GM10248 (cell line): ENCODE measurements around the gene DOCK1.

Source experiments
- CTCF ChIA-PET: fragments of 300-600 bp; sonication (Branson Sonifier 250); formaldehyde crosslinking; extraction: SDS; loops from one replicate; lab custom pipeline; 2021; ENCODE audit warnings: antibody characterized with exemption; lab: Yijun Ruan, JAX
- POLR2A ChIA-PET: fragments of 350-650 bp; sonication (Branson Sonifier 250); formaldehyde crosslinking; extraction: SDS; loops from one replicate; lab custom pipeline; 2020; ENCODE audit warnings: antibody characterized with exemption; lab: Yijun Ruan, JAX
- DNase-seq: peaks from one replicate; pipeline ENCODE4 v3.0.0; 2012; ENCODE audit errors: extremely low spot score
- CTCF ChIP-seq: IDR thresholded peaks from 2 replicates; pipeline ENCODE4 v1.5.1; 2012; ENCODE audit warnings: mild to moderate bottlenecking, low read depth; ENCODE audit errors: extremely low read depth, missing control alignments, control extremely low read depth

The DOCK1 gene

GRCh38 chr10:126904818-126905701, at the start of gene DOCK1:
Gene DOCK1 (plus strand): TSS chr10:126905428. CDS start chr10:126905518, 90 bp downstream.
- CTCF ChIA-PET, result no interaction called here
- no peak for TF ChIP-seq CTCF
- POLR2A ChIA-PET, result no interaction called here
- DNase-seq, result no peak

GRCh38 chr10:126857178-126857806, 47.9 kb upstream of the DOCK1 start:
- TF ChIP-seq CTCF, result no peak
- CTCF ChIA-PET, result no interaction called here
- no peak for DNase-seq
- POLR2A ChIA-PET, result no interaction called here

- DNase-seq, result no peak
- TF ChIP-seq CTCF, result no peak
- POLR2A ChIA-PET, result no interaction called here
- CTCF ChIA-PET, result no interaction called here
Measured at GRCh38 chr10:126867567-126868365, 37.5 kb upstream of the DOCK1 start.

GRCh38 chr10:126868371-126868770, 36.9 kb upstream of the DOCK1 start:
- POLR2A ChIA-PET, result no interaction called here
- CTCF ChIA-PET, result no interaction called here

GRCh38 chr10:126872135-126872534, 33.1 kb upstream of the DOCK1 start:
- ChIA-PET CTCF (no interaction called here), POLR2A (no interaction called here)
- DNase-seq, result no peak
- TF ChIP-seq CTCF, result no peak

More at GRCh38 chr10:126868371-126868770, 36.9 kb upstream of the DOCK1 start:
- no peak for TF ChIP-seq CTCF
- DNase-seq, result no peak

GRCh38 chr10:126872768-126873167, 32.5 kb upstream of the DOCK1 start:
- DNase-seq, result no peak
- POLR2A ChIA-PET, result no interaction called here
- CTCF ChIA-PET, result no interaction called here
- no peak for TF ChIP-seq CTCF
